ENCODE measurements around the gene PPP1R2C. TPM values are rescaled to one million over a fixed set of nuclear protein-coding genes. Genes with fewer than 3 reads are reported as not detected.

PPP1R2C gene
- total RNA-seq, 4 donors from 2014 or later: not detected

GRCh38 chrX:42818151-42818921 is 40.4 kb upstream of the PPP1R2C start:
- no peak for DNase-seq
- intact Hi-C loops (cut with DNase I): no loop called here
- Histone ChIP-seq H3K9me3 (peaks cover 0 to 8% (median 0%) of the 10 kb centered on the region in 3 donors), H3K27me3 (no peaks in the 10 kb centered on the region), H3K4me1 (no peaks in the 10 kb centered on the region), H3K36me3 (no peaks in the 10 kb centered on the region), H3K27ac (no peak overlapping the region), H3K4me3 (no peak overlapping the region)
- WGBS, 2 donors: 80 to 92% methylated on average over 4 to 15 of the region's 17 CpGs
- no peak for TF ChIP-seq CTCF (IDR thresholded peaks at IDR 0.05)
- TF ChIP-seq POLR2A (IDR thresholded peaks at IDR 0.05): no peak

- TF ChIP-seq POLR2A (IDR thresholded peaks at IDR 0.05) (no peak), CTCF (IDR thresholded peaks at IDR 0.05) (no peak)
- Histone ChIP-seq H3K27ac (no peak overlapping the region), H3K27me3 (no peaks in the 10 kb centered on the region), H3K4me1 (no peaks in the 10 kb centered on the region), H3K9me3 (no peaks in the 10 kb centered on the region), H3K36me3 (no peaks in the 10 kb centered on the region), H3K4me3 (no peak overlapping the region)
- 54 to 55% methylated on average over 2 of the region's 2 CpGs for WGBS, 2 donors
- intact Hi-C loops (cut with DNase I): no loop called here
- no peak for DNase-seq
These were observed 31.6 kb upstream of the PPP1R2C start for GRCh38 chrX:42809569-42809968.

- intact Hi-C loops (cut with DNase I): no loop called here
- WGBS, 2 donors: 89 to 92% methylated on average over 1 of the region's 1 CpG
These were observed 29.4 kb upstream of the PPP1R2C start for GRCh38 chrX:42807393-42807792.

GRCh38 chrX:42804524-42804923 is 26.6 kb upstream of the PPP1R2C start:
- Histone ChIP-seq H3K9me3 (no peaks in the 10 kb centered on the region), H3K4me3 (no peak overlapping the region), H3K27me3 (no peaks in the 10 kb centered on the region), H3K27ac (no peak overlapping the region), H3K36me3 (no peaks in the 10 kb centered on the region), H3K4me1 (no peaks in the 10 kb centered on the region)
- TF ChIP-seq POLR2A (IDR thresholded peaks at IDR 0.05) (no peak), CTCF (IDR thresholded peaks at IDR 0.05) (no peak)
- WGBS, 2 donors: 37 to 72% methylated on average over 2 of the region's 2 CpGs
- intact Hi-C loops (cut with DNase I): no loop called here
- no peak for DNase-seq

More at GRCh38 chrX:42807393-42807792, 29.4 kb upstream of the PPP1R2C start:
- no peaks in the 10 kb centered on the region for H3K4me1 ChIP-seq
- H3K4me3 ChIP-seq: no peak overlapping the region
- H3K9me3 ChIP-seq: no peaks in the 10 kb centered on the region
- no peak for DNase-seq
- no peaks in the 10 kb centered on the region for H3K36me3 ChIP-seq
- H3K27me3 ChIP-seq: no peaks in the 10 kb centered on the region
- no peak for TF ChIP-seq POLR2A (IDR thresholded peaks at IDR 0.05)
- TF ChIP-seq CTCF (IDR thresholded peaks at IDR 0.05): no peak
- H3K27ac ChIP-seq: no peak overlapping the region

GRCh38 chrX:42803320-42803719 is 25.4 kb upstream of the PPP1R2C start:
- no peak for TF ChIP-seq CTCF (IDR thresholded peaks at IDR 0.05)
- TF ChIP-seq POLR2A (IDR thresholded peaks at IDR 0.05): no peak
- DNase-seq: no peak
- Histone ChIP-seq H3K27me3 (no peaks in the 10 kb centered on the region), H3K36me3 (no peaks in the 10 kb centered on the region), H3K27ac (no peak overlapping the region), H3K4me1 (no peaks in the 10 kb centered on the region), H3K4me3 (no peak overlapping the region), H3K9me3 (no peaks in the 10 kb centered on the region)
- intact Hi-C loops (cut with DNase I): no loop called here
- 65 to 80% methylated on average over 2 of the region's 2 CpGs for WGBS, 2 donors

Measured in esophagus squamous epithelium (tissue), 5 donors.